ENCODE results near the gene FSHB. TPM values are rescaled to one million over a fixed set of nuclear protein-coding genes. Genes with fewer than 3 reads are reported as not detected.

FSHB gene
- polyA plus RNA-seq, 3 donors, result not detected

- no peak overlapping the region for H3K9ac ChIP-seq (ENCODE audit: insufficient read depth, low read length, poor library complexity, severe bottlenecking)
- H3K4me2 ChIP-seq (replicated peaks; ENCODE audit: extremely low read depth, low read length, poor library complexity, severe bottlenecking), result no peak overlapping the region
- no peaks in the 10 kb centered on the region for H3K4me1 ChIP-seq (ENCODE audit: control insufficient read depth in 1 of 2, insufficient read depth in 2 of 2, low read length in 2 of 2)
- H3K9me3 ChIP-seq (replicated peaks in 1 of 2; ENCODE audit: control insufficient read depth in 1 of 2, insufficient read depth in 1 of 2, low read length in 2 of 2), result no peaks in the 10 kb centered on the region
- no peaks in the 10 kb centered on the region for H3K79me2 ChIP-seq (ENCODE audit: insufficient read depth, low read length)
- H3K27me3 ChIP-seq (ENCODE audit: control insufficient read depth in 2 of 2, insufficient read depth in 2 of 2, low read length in 2 of 2), result no peaks in the 10 kb centered on the region
- Mint-ChIP-seq H3K9me3 (peaks cover 0 to 6% (median 0%) of the 10 kb centered on the region in 7 donors), H3K4me3 (no peak overlapping the region), H3K27ac (no peak overlapping the region), H3K27me3 (ENCODE audit: low read depth in 3 of 3) (peaks cover 0 to 2% (median 0%) of the 10 kb centered on the region in 3 donors), H3K36me3 (no peaks in the 10 kb centered on the region), H3K4me1 (no peaks in the 10 kb centered on the region)
- H2AFZ ChIP-seq (ENCODE audit: insufficient read depth, low read depth, low read length, poor library complexity, severe bottlenecking), result no peak overlapping the region
- WGBS (ENCODE audit: insufficient coverage), result no CpG with 5 or more reads among the region's 2 CpGs
- H3K27ac ChIP-seq (ENCODE audit: low read depth in 1 of 2, low read length in 2 of 2), result no peak overlapping the region
- intact Hi-C loops (cut with micrococcal nuclease), result no loop called here
- H4K20me1 ChIP-seq (ENCODE audit: insufficient read depth, low read length), result no peaks in the 10 kb centered on the region
- no peak overlapping the region for H3K4me3 ChIP-seq (replicated peaks in 1 of 3; ENCODE audit: low read depth in 2 of 3, low read length in 3 of 3)
- TF ChIP-seq, protein P1, sequence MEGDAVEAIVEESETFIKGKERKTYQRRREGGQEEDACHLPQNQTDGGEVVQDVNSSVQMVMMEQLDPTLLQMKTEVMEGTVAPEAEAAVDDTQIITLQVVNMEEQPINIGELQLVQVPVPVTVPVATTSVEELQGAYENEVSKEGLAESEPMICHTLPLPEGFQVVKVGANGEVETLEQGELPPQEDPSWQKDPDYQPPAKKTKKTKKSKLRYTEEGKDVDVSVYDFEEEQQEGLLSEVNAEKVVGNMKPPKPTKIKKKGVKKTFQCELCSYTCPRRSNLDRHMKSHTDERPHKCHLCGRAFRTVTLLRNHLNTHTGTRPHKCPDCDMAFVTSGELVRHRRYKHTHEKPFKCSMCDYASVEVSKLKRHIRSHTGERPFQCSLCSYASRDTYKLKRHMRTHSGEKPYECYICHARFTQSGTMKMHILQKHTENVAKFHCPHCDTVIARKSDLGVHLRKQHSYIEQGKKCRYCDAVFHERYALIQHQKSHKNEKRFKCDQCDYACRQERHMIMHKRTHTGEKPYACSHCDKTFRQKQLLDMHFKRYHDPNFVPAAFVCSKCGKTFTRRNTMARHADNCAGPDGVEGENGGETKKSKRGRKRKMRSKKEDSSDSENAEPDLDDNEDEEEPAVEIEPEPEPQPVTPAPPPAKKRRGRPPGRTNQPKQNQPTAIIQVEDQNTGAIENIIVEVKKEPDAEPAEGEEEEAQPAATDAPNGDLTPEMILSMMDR (IDR thresholded peaks at IDR 0.05), result no peak
- no peaks in the 10 kb centered on the region for H3K36me3 ChIP-seq (replicated peaks in 1 of 2; ENCODE audit: control insufficient read depth in 1 of 2, insufficient read depth in 2 of 2, low read length in 2 of 2)
- no peak for DNase-seq
Observed at GRCh38 chr11:30210357-30210756, 20.5 kb upstream of the FSHB start.

DNA sequence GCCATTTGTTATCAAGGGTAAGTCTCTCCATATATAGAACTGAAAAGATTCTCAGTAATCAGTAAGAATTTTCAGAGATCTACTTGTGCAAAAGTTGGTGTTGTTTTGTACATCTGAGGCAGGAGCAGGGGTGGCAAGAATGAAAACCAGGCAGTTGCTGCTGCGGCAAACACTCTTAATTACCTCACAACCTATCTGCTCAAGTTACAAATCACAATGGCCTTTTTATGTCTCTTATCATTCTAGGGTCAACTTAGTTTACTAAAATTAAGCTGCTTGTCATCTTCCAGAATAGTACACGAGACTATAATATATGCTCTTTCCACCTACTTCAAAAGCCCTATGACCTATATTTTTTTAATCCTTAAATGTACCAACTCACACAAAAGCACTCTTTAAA, 14.3 kb upstream of the FSHB start:
- H3K79me2 ChIP-seq (ENCODE audit: insufficient read depth, low read length), result no peaks in the 10 kb centered on the region
- Mint-ChIP-seq H3K27ac (no peak overlapping the region), H3K9me3 (peaks cover 1 to 6% (median 3%) of the 10 kb centered on the region in 7 donors), H3K27me3 (ENCODE audit: low read depth in 3 of 3) (peaks cover 0 to 2% (median 1%) of the 10 kb centered on the region in 3 donors), H3K4me1 (no peaks in the 10 kb centered on the region), H3K4me3 (no peak overlapping the region), H3K36me3 (no peaks in the 10 kb centered on the region)
- intact Hi-C loops (cut with micrococcal nuclease), result no loop called here
- H3K27ac ChIP-seq (ENCODE audit: low read depth in 1 of 2, low read length in 2 of 2), result no peak overlapping the region
- H3K4me2 ChIP-seq (replicated peaks; ENCODE audit: extremely low read depth, low read length, poor library complexity, severe bottlenecking), result no peak overlapping the region
- WGBS (ENCODE audit: insufficient coverage), result 100% methylated on average over 1 of the region's 2 CpGs
- H4K20me1 ChIP-seq (ENCODE audit: insufficient read depth, low read length), result no peaks in the 10 kb centered on the region
- no peak overlapping the region for H2AFZ ChIP-seq (ENCODE audit: insufficient read depth, low read depth, low read length, poor library complexity, severe bottlenecking)
- no peaks in the 10 kb centered on the region for H3K4me1 ChIP-seq (ENCODE audit: control insufficient read depth in 1 of 2, insufficient read depth in 2 of 2, low read length in 2 of 2)
- H3K36me3 ChIP-seq (replicated peaks in 1 of 2; ENCODE audit: control insufficient read depth in 1 of 2, insufficient read depth in 2 of 2, low read length in 2 of 2), result no peaks in the 10 kb centered on the region
- no peak for DNase-seq
- TF ChIP-seq, protein P1 (IDR thresholded peaks at IDR 0.05), result no peak
- H3K9me3 ChIP-seq (replicated peaks in 1 of 2; ENCODE audit: control insufficient read depth in 1 of 2, insufficient read depth in 1 of 2, low read length in 2 of 2), result peaks cover 0 to 2% of the 10 kb centered on the region in 2 donors
- H3K9ac ChIP-seq (ENCODE audit: insufficient read depth, low read length, poor library complexity, severe bottlenecking), result no peak overlapping the region
- H3K4me3 ChIP-seq (replicated peaks in 1 of 3; ENCODE audit: low read depth in 2 of 3, low read length in 3 of 3), result no peak overlapping the region
- no peaks in the 10 kb centered on the region for H3K27me3 ChIP-seq (ENCODE audit: control insufficient read depth in 2 of 2, insufficient read depth in 2 of 2, low read length in 2 of 2)

Measured in CD14-positive monocyte (primary cell).